Neural cell (in vitro differentiated cells): Measurements from ENCODE around the gene COX7A2L. TPM values are rescaled to one million over a fixed set of nuclear protein-coding genes. Genes with fewer than 3 reads are reported as not detected.

ENCODE experiments used
- H2AFZ ChIP-seq: fragments of 200-600, 300-800 bp; sonication (generic), shearing (Covaris generic); 2 replicates; pipeline ENCODE4 v1.6.0; 2014; ENCODE audit warnings: low read depth, mild to moderate bottlenecking, antibody characterized with exemption, low read length, moderate library complexity
- H3F3A ChIP-seq: fragments of 200-600 bp; shearing (Covaris generic); 2 replicates; pipeline ENCODE4 v1.6.1; 2016; ENCODE audit warnings: mild to moderate bottlenecking, moderate library complexity, mixed read lengths, antibody characterized with exemption, low read length; ENCODE audit not compliant: insufficient read depth, poor library complexity, severe bottlenecking
- H3K27ac ChIP-seq: fragments of 200-600, 300-800 bp; sonication (generic), shearing (Covaris generic); 2 replicates; pipeline ENCODE4 v1.5.1; 2014; ENCODE audit warnings: mild to moderate bottlenecking, low read length, moderate library complexity
- H3K27me3 ChIP-seq: fragments of 300-800, 200-600 bp; sonication (generic), shearing (Covaris generic); 2 replicates; pipeline ENCODE4 v1.6.0; 2014; ENCODE audit warnings: mild to moderate bottlenecking, low read depth, low read length, moderate library complexity; ENCODE audit not compliant: insufficient read depth
- H3K36me3 ChIP-seq: fragments of 300-800, 200-600 bp; sonication (generic), shearing (Covaris generic); 2 replicates; pipeline ENCODE4 v1.5.1; 2014; ENCODE audit warnings: mild to moderate bottlenecking, antibody characterized with exemption, low read length, moderate library complexity; ENCODE audit not compliant: insufficient read depth
- H3K4me2 ChIP-seq: fragments of 300-800, 200-600 bp; sonication (generic), shearing (Covaris generic); 2 replicates; pipeline ENCODE4 v1.6.0; 2014; ENCODE audit warnings: mild to moderate bottlenecking, low read length
- H3K4me3 ChIP-seq: fragments of 300-800, 200-600 bp; sonication (generic), shearing (Covaris generic); 2 replicates; pipeline ENCODE4 v1.5.1; 2014; ENCODE audit warnings: mild to moderate bottlenecking, low read length, moderate library complexity
- H3K79me2 ChIP-seq: fragments of 200-600 bp; shearing (Covaris generic); replicated peaks from 2 replicates; pipeline ENCODE4 v1.6.0; 2014; ENCODE audit warnings: mild to moderate bottlenecking, low read length, moderate library complexity; ENCODE audit not compliant: insufficient read depth
- H3K9ac ChIP-seq: fragments of 300-800, 200-600 bp; sonication (generic), shearing (Covaris generic); 2 replicates; pipeline ENCODE4 v1.6.1; 2016; ENCODE audit warnings: mild to moderate bottlenecking, low read length, mixed read lengths
- H3K9me2 ChIP-seq: fragments of 200-600 bp; shearing (Covaris generic); 2 replicates; pipeline ENCODE4 v1.6.1; 2016; ENCODE audit warnings: mild to moderate bottlenecking, low read length, mixed read lengths; ENCODE audit not compliant: insufficient read depth
- H3K9me3 ChIP-seq: fragments of 200-600, 300-800 bp; sonication (generic), shearing (Covaris generic); 2 replicates; pipeline ENCODE4 v1.6.1; 2016; ENCODE audit warnings: mild to moderate bottlenecking, mixed run types, low read length, moderate library complexity, mixed read lengths
- H4K20me1 ChIP-seq: fragments of 200-600 bp; shearing (Covaris generic); 2 replicates; pipeline ENCODE4 v1.6.1; 2016; ENCODE audit warnings: mild to moderate bottlenecking, mixed run types; ENCODE audit not compliant: insufficient read depth
- CTCF ChIP-seq: fragments of 450-650 bp; IDR thresholded peaks from 2 replicates; pipeline ENCODE4 v1.5.1; 2014; ENCODE audit warnings: antibody characterized with exemption, mild to moderate bottlenecking, moderate library complexity; ENCODE audit not compliant: poor library complexity, severe bottlenecking
- EP300 ChIP-seq: fragments of 450-650 bp; conservative IDR thresholded peaks from 2 replicates; pipeline ENCODE4 v1.6.1; 2014; ENCODE audit warnings: antibody characterized with exemption, mild to moderate bottlenecking, moderate library complexity; ENCODE audit not compliant: poor library complexity, severe bottlenecking
- EZH2 ChIP-seq: fragments of 200-600, 300-800 bp; shearing (Covaris generic), sonication (generic); IDR thresholded peaks from 2 replicates; pipeline ENCODE4 v1.6.1; 2014; ENCODE audit warnings: antibody characterized with exemption, low read length, borderline replicate concordance, mild to moderate bottlenecking; ENCODE audit not compliant: insufficient read depth, poor library complexity, severe bottlenecking
- MXI1 ChIP-seq: fragments of 450-650 bp; conservative IDR thresholded peaks from 2 replicates; pipeline ENCODE4 v1.6.1; 2014; ENCODE audit warnings: antibody characterized with exemption, mild to moderate bottlenecking; ENCODE audit not compliant: poor library complexity, severe bottlenecking
- POLR2AphosphoS5 ChIP-seq: IDR thresholded peaks from 2 replicates; pipeline ENCODE4 v1.6.1; 2012
- RAD21 ChIP-seq: fragments of 450-650 bp; conservative IDR thresholded peaks from 2 replicates; pipeline ENCODE4 v1.6.1; 2014; ENCODE audit warnings: antibody characterized with exemption, mild to moderate bottlenecking, moderate library complexity
- REST ChIP-seq: IDR thresholded peaks from 2 replicates; pipeline ENCODE4 v1.6.1; 2012; ENCODE audit warnings: borderline replicate concordance
- SMC3 ChIP-seq: fragments of 450-650 bp; conservative IDR thresholded peaks from 2 replicates; pipeline ENCODE4 v1.6.1; 2014; ENCODE audit warnings: antibody characterized with exemption, mild to moderate bottlenecking, moderate library complexity; ENCODE audit not compliant: poor library complexity
- TAF1 ChIP-seq: IDR thresholded peaks from 2 replicates; pipeline ENCODE4 v1.6.1; 2012; ENCODE audit warnings: low read depth
- polyA plus RNA-seq: library from polyadenylated mRNA; depleted of rRNA; stranded (reverse); fragments of >200 nt; gene quantifications from 2 replicates; pipeline ENCODE4 v1.2.3, GENCODE V29; 2014

Gene COX7A2L
- polyA plus RNA-seq, 1 donor from 2014 or later = 425 TPM

- no peak for TF ChIP-seq TAF1
- TF ChIP-seq EZH2 = no peak
- no peak for TF ChIP-seq REST
- TF ChIP-seq EP300 = no peak
- no peak for TF ChIP-seq CTCF
- TF ChIP-seq RAD21 = no peak
- no peak for TF ChIP-seq MXI1
- TF ChIP-seq POLR2AphosphoS5 = no peak
- TF ChIP-seq SMC3 = no peak
- H3K9me2 ChIP-seq = no peaks in the 10 kb centered on the region
- H2AFZ ChIP-seq = no peak overlapping the region
Measured at GRCh38 chr2:42407476-42407875, 46.5 kb upstream of the COX7A2L start.

GRCh38 chr2:42404676-42405075 lies 43.7 kb upstream of the COX7A2L start:
- Histone ChIP-seq H3K4me2 (no peak overlapping the region), H3K9me3 (no peaks in the 10 kb centered on the region), H3K27ac (no peak overlapping the region), H3K4me3 (no peak overlapping the region), H3K79me2 (no peaks in the 10 kb centered on the region), H4K20me1 (no peaks in the 10 kb centered on the region), H3K27me3 (no peaks in the 10 kb centered on the region), H3F3A (no peaks in the 10 kb centered on the region), H3K36me3 (no peaks in the 10 kb centered on the region), H3K9me2 (no peaks in the 10 kb centered on the region), H2AFZ (no peak overlapping the region), H3K9ac (no peak overlapping the region)
- TF ChIP-seq MXI1 (no peak), SMC3 (no peak), RAD21 (no peak), EZH2 (no peak), CTCF (no peak), EP300 (no peak), REST (no peak), POLR2AphosphoS5 (no peak), TAF1 (no peak)

More at GRCh38 chr2:42407476-42407875, 46.5 kb upstream of the COX7A2L start:
- Histone ChIP-seq H4K20me1 (no peaks in the 10 kb centered on the region), H3K27ac (no peak overlapping the region), H3F3A (no peaks in the 10 kb centered on the region), H3K9me3 (no peaks in the 10 kb centered on the region), H3K27me3 (no peaks in the 10 kb centered on the region), H3K9ac (no peak overlapping the region), H3K36me3 (no peaks in the 10 kb centered on the region), H3K79me2 (no peaks in the 10 kb centered on the region), H3K4me2 (no peak overlapping the region), H3K4me3 (no peak overlapping the region)
